Transverse colon (tissue), 4 donors: ENCODE data around the gene VWA5B1. TPM values are rescaled to one million over a fixed set of nuclear protein-coding genes. Genes with fewer than 3 reads are reported as not detected.

Experiments used
- DNase-seq: peaks from one replicate; pipeline ENCODE4 v3.0.0-alpha.2; 2019
- H3K27ac ChIP-seq, 4 donors: fragments of 200-600 bp; sonication (generic); 2 replicates each; pipeline ENCODE4 v1.5.1; 2016 to 2018; ENCODE audit warnings: inconsistent platforms in 4 of 4
- H3K27me3 ChIP-seq: fragments of 200-600 bp; sonication (generic); 2 replicates; pipeline ENCODE4 v1.5.1; 2017; ENCODE audit warnings: inconsistent platforms
- H3K36me3 ChIP-seq, 4 donors: fragments of 200-600 bp; sonication (generic); 2 replicates each; pipeline ENCODE4 v1.5.1; 2017 to 2019; ENCODE audit warnings: inconsistent platforms in 4 of 4
- H3K4me1 ChIP-seq, 4 donors: fragments of 200-600 bp; sonication (generic); 2 replicates each; pipeline ENCODE4 v1.5.1; 2017 to 2020; ENCODE audit warnings: inconsistent platforms in 4 of 4
- H3K4me3 ChIP-seq, 4 donors: fragments of 200-600 bp; sonication (generic); 1 replicate in 1 of 4; 2 replicates in 3 of 4; pipeline versions ENCODE4 v1.5.1 to v1.6.1; 2017 to 2019; ENCODE audit warnings: inconsistent platforms in 4 of 4
- H3K9me3 ChIP-seq, 2 donors: fragments of 200-600 bp; sonication (generic); 2 replicates each; pipeline ENCODE4 v1.5.1; 2017 to 2019; ENCODE audit warnings: inconsistent platforms in 2 of 2
- EP300 ChIP-seq: sonication (generic); formaldehyde crosslinking; IDR thresholded peaks from one replicate; pipeline ENCODE4 v1.6.1; 2017; ENCODE audit warnings: antibody characterized with exemption, low read depth
- POLR2A ChIP-seq: fragments of 450-650 bp; IDR thresholded peaks from one replicate; pipeline ENCODE4 v1.6.1; 2016; ENCODE audit warnings: antibody characterized with exemption, mild to moderate bottlenecking, moderate library complexity
- POLR2AphosphoS5 ChIP-seq, 3 donors: sonication (generic); formaldehyde crosslinking; IDR thresholded peaks; one replicate each; pipeline ENCODE4 v1.6.1; 2016; ENCODE audit warnings: antibody characterized with exemption in 3 of 3
- WGBS, 2 donors: methylation state at CpG; one replicate each; pipeline ENCODE4 v1.1.5; 2018; ENCODE audit warnings: low coverage in 1 of 2; 5-methylcytosine and 5-hydroxymethylcytosine counted together
- in situ Hi-C, 4 donors: fragments of 200-750 bp; cut with MboI; loops; one replicate each; pipeline versions ENCODE4 v1.15.0 to v1.15.1; 2017; ENCODE audit warnings: low sequenced_read_pairs in 3 of 4, low pct_ligation_motif_present in 1 of 4, low pct_unique_long_range_greater_than_20kb in 1 of 4
- intact Hi-C: fragments of 100-400 bp; cut with DNase I; formaldehyde crosslinking; loops from one replicate; pipeline ENCODE4 v1.15.1; 2023; ENCODE audit warnings: low total_unique reads
- total RNA-seq, 4 donors: library from RNA; depleted of rRNA; stranded (reverse); fragments of >200 nt; gene quantifications; one replicate each; pipeline ENCODE4 v1.1.0, GENCODE V29; 2016
- TF ChIP-seq, protein P1 (sequence below), 5 experiments: fragments of 200-600 bp in 3 of 5; fragments of 450-650 bp in 2 of 5; sonication (generic) in 3 of 5; IDR thresholded peaks; 1 replicate in 2 of 5; 2 replicates in 3 of 5; pipeline ENCODE4 v1.5.1; 2016 to 2017; ENCODE audit warnings: antibody characterized with exemption in 5 of 5, inconsistent platforms in 3 of 5, mild to moderate bottlenecking in 2 of 5, moderate library complexity in 1 of 5

Gene VWA5B1
- total RNA-seq, 4 donors from 2014 or later: not detected

- 91 to 100% methylated on average over 1 to 3 of the region's 3 CpGs for WGBS, 2 donors
- Histone ChIP-seq H3K27me3 (no peaks in the 10 kb centered on the region), H3K4me3 (no peak overlapping the region), H3K4me1 (no peaks in the 10 kb centered on the region), H3K27ac (no peak overlapping the region), H3K9me3 (no peaks in the 10 kb centered on the region), H3K36me3 (no peaks in the 10 kb centered on the region)
- intact Hi-C loops (no loop called here), in situ Hi-C loops (no loop called here)
- TF ChIP-seq EP300: no peak
- no peak for TF ChIP-seq POLR2AphosphoS5 (IDR thresholded peaks at IDR 0.05)
- no peak for TF ChIP-seq POLR2A
- TF ChIP-seq, protein P1, sequence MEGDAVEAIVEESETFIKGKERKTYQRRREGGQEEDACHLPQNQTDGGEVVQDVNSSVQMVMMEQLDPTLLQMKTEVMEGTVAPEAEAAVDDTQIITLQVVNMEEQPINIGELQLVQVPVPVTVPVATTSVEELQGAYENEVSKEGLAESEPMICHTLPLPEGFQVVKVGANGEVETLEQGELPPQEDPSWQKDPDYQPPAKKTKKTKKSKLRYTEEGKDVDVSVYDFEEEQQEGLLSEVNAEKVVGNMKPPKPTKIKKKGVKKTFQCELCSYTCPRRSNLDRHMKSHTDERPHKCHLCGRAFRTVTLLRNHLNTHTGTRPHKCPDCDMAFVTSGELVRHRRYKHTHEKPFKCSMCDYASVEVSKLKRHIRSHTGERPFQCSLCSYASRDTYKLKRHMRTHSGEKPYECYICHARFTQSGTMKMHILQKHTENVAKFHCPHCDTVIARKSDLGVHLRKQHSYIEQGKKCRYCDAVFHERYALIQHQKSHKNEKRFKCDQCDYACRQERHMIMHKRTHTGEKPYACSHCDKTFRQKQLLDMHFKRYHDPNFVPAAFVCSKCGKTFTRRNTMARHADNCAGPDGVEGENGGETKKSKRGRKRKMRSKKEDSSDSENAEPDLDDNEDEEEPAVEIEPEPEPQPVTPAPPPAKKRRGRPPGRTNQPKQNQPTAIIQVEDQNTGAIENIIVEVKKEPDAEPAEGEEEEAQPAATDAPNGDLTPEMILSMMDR (IDR thresholded peaks at IDR 0.05): no peak
- DNase-seq: no peak
Observed at GRCh38 chr1:20312310-20312709, 21.6 kb downstream of the VWA5B1 start.

- in situ Hi-C loops (no loop called here), intact Hi-C loops (no loop called here)
- no peak for TF ChIP-seq POLR2A
- TF ChIP-seq, protein P1 (IDR thresholded peaks at IDR 0.05): no peak
- no peak for TF ChIP-seq POLR2AphosphoS5 (IDR thresholded peaks at IDR 0.05)
- no peak for TF ChIP-seq EP300
- WGBS, 2 donors: 90 to 93% methylated on average over 2 to 12 of the region's 12 CpGs
- no peaks in the 10 kb centered on the region for H3K9me3 ChIP-seq
- H3K27ac ChIP-seq: no peak overlapping the region
- no peaks in the 10 kb centered on the region for H3K4me1 ChIP-seq
- H3K36me3 ChIP-seq: no peaks in the 10 kb centered on the region
- no peak overlapping the region for H3K4me3 ChIP-seq
- H3K27me3 ChIP-seq: no peaks in the 10 kb centered on the region
- DNase-seq: no peak
Observed at GRCh38 chr1:20312818-20313217, 22.1 kb downstream of the VWA5B1 start.

DNA sequence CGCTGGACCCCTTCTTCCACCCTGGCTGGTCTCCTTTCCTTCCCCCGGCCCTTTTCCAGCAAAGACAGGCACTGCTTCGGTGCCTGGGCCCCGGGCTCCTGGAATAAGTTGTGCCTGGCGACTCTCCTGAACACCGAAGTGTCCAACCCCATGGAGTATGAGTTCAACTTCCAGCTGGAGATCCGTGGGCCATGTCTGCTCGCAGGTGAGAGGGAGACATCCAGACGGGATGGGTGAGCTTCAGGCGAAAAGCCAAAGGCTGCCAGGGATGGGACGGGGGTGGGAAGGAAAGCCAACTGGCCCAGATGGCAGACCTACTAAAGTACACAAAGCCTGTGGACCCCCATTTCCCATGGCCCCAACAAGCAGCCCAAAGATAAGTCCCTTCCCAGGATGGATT lies 26.8 kb downstream of the VWA5B1 start:
- in situ Hi-C loops (no loop called here), intact Hi-C loops (loop anchor here (5.0 kb wide), 1 partner anchor 910 kb away; no protein-coding TSS in a partner anchor)
- H3K27ac ChIP-seq: no peak overlapping the region
- peaks cover 0 to 4% (median 0%) of the 10 kb centered on the region in 4 donors for H3K4me1 ChIP-seq
- H3K9me3 ChIP-seq: no peaks in the 10 kb centered on the region
- no peak overlapping the region for H3K4me3 ChIP-seq
- no peak for DNase-seq
- no peak for TF ChIP-seq POLR2AphosphoS5 (IDR thresholded peaks at IDR 0.05)
- TF ChIP-seq, protein P1 (IDR thresholded peaks at IDR 0.05): no peak
- TF ChIP-seq EP300: no peak
- no peak for TF ChIP-seq POLR2A
- no peaks in the 10 kb centered on the region for H3K36me3 ChIP-seq
- 96% methylated on average over 11 of the region's 11 CpGs; no CpG with 5 or more reads in 1 of the 2 donors for WGBS, 2 donors
- H3K27me3 ChIP-seq: no peaks in the 10 kb centered on the region

DNA sequence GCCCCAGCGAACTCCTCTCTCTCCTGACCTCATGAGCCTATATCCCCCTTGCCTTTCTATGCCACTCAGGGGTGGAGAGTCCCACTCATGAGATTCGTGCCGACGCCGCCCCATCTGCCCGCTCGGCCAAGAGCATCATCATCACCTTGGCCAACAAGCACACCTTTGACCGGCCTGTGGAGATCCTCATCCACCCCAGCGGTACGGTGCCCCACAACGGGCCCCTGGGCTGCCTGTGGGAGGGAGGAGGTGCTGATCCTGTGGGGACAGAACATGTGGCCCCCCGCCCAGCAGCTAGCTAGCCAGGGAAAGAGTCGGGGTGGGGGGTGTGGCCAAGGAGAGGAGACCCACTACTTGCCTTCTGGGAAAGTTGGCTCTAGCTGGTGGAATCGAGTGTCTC lies 27.8 kb downstream of the VWA5B1 start:
- no peak overlapping the region for H3K4me3 ChIP-seq
- TF ChIP-seq POLR2A: no peak
- no peak for TF ChIP-seq EP300
- TF ChIP-seq POLR2AphosphoS5 (IDR thresholded peaks at IDR 0.05): no peak
- TF ChIP-seq, protein P1 (IDR thresholded peaks at IDR 0.05): no peak
- 92% methylated on average over 14 of the region's 14 CpGs; no CpG with 5 or more reads in 1 of the 2 donors for WGBS, 2 donors
- in situ Hi-C loops (no loop called here), intact Hi-C loops (loop anchor here (5.0 kb wide), 1 partner anchor 909 kb away; no protein-coding TSS in a partner anchor)
- peaks cover 0 to 4% (median 0%) of the 10 kb centered on the region in 4 donors for H3K4me1 ChIP-seq
- DNase-seq: no peak
- H3K27me3 ChIP-seq: no peaks in the 10 kb centered on the region
- H3K27ac ChIP-seq: no peak overlapping the region
- H3K9me3 ChIP-seq: no peaks in the 10 kb centered on the region
- no peaks in the 10 kb centered on the region for H3K36me3 ChIP-seq
